WTC11 (cell line): ENCODE measurements around the gene IRAK2.

Experiments used
- CTCF ChIP-seq: fragments of 200-600 bp; IDR thresholded peaks from 2 replicates; pipeline ENCODE4 v1.8.0; 2022; ENCODE audit warnings: antibody characterized with exemption
- JUN ChIP-seq: sonication (generic); formaldehyde crosslinking; IDR thresholded peaks from 2 replicates; pipeline ENCODE4 v1.8.0; 2023; ENCODE audit warnings: mild to moderate bottlenecking, missing genetic modification reagents
- SP1 ChIP-seq: sonication (generic); formaldehyde crosslinking; conservative IDR thresholded peaks from 2 replicates; pipeline ENCODE4 v1.8.1; 2022; ENCODE audit warnings: missing genetic modification reagents
- TCF7 ChIP-seq: sonication (generic); formaldehyde crosslinking; IDR thresholded peaks from 2 replicates; pipeline ENCODE4 v1.8.0; 2022; ENCODE audit warnings: mild to moderate bottlenecking, low read depth, missing genetic modification reagents, moderate library complexity

- TF ChIP-seq CTCF: no peak
- no peak for TF ChIP-seq SP1
- TF ChIP-seq TCF7 (CRISPR knock-in tag): no peak
- no peak for TF ChIP-seq JUN (CRISPR knock-in tag)
Observed at GRCh38 chr3:10260211-10260701, 95.5 kb downstream of the IRAK2 start.
